Measurements from ENCODE around the gene CEND1. TPM values are rescaled to one million over a fixed set of nuclear protein-coding genes. Genes with fewer than 3 reads are reported as not detected.

The CEND1 gene
- polyA plus RNA-seq, 1 donor (not counting 4 experiments of a cell fraction or from before 2014, with no cell fraction given), result not detected

DNA sequence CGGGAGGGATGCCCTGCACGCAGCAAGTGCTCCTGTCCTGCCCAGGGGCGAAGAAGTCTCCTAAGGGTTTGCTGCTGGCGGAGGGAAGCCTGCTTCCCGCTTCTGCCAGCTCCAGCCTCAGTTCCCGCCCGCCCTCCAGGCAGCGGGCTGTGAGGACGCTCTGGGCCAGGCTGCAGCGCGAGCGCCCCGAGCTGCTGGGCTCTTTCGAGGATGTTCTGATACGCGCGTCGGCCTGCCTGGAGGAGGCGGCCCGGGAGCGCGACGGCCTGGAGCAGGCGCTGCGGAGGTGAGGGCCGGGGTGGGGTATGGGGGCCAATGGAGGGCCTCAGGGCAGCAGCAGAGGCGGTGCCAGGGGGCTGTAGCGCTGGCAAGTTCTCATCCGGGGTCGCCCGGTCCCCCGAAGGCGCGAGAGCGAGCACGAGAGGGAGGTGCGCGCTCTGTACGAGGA lies 40.0 kb upstream of the CEND1 start:
- no peak for DNase-seq (ENCODE audit: low read depth, low spot score)

DNA sequence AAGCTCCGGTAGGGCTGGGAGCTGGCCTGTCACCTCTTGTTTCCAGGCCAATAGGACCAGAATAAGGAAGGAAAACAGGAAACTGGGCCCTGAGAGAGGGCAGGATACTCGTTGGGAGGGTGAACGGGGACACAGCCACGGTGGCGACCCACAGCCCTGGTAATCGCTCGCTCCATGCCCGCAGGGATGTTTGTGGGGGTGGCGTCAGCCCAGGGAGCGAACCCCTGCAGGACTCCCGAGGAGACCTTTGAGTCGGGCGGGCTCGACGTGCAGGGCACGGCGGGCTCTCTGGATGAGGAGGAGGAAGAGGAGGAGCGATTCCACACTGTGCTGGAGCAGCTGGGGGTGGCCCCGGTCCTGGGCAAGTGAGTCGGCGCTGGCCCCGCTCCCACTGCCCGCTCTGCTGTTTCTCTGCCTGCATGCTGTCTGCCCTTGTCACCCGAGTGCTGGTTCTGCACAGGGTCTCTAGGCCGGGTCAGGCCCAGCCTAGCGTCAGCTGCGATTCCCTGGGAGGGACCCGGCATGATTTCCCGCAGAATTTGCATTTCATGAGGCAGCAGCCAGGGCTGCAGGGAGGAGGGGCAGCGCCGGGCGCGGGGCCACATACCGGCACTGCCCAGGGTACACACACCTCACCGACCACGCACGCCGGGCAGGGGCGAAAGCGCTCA lies 39.4 kb upstream of the CEND1 start:
- Histone ChIP-seq H3K9ac (ENCODE audit: control insufficient read depth, extremely low read depth, insufficient read depth, low read length) (no peak overlapping the region), H3K27ac (ENCODE audit: control insufficient read depth, insufficient read depth, low read length) (no peak overlapping the region), H3K4me2 (ENCODE audit: control insufficient read depth, extremely low read depth, insufficient read depth, low read depth, low read length) (peak overlapping the region; percentile 76), H3K4me3 (ENCODE audit: control insufficient read depth in 2 of 3, extremely low read depth in 1 of 3, insufficient read depth in 2 of 3, low read depth in 1 of 3, low read length in 3 of 3) (peak overlapping the region; percentile 1 to 53 (median 42)), H3K4me1 (ENCODE audit: control insufficient read depth, extremely low read depth, insufficient read depth, low read length) (peaks cover 36% of the 10 kb centered on the region), H3K9me1 (ENCODE audit: control insufficient read depth, extremely low read depth, insufficient read depth, low read length) (no peaks in the 10 kb centered on the region), H3K36me3 (ENCODE audit: control insufficient read depth in 2 of 2, extremely low read depth in 1 of 2, insufficient read depth in 2 of 2, low read length in 2 of 2) (peaks cover 0 to 4% of the 10 kb centered on the region in 2 experiments), H3K27me3 (ENCODE audit: control insufficient read depth, extremely low read depth, insufficient read depth, low read length) (peaks cover 50% of the 10 kb centered on the region), H4K20me1 (ENCODE audit: control insufficient read depth, extremely low read depth, insufficient read depth, low read length) (no peaks in the 10 kb centered on the region), H3K79me2 (ENCODE audit: control insufficient read depth, insufficient read depth, low read length) (peaks cover 11% of the 10 kb centered on the region), H3K9me3 (ENCODE audit: control insufficient read depth, low read depth, low read length) (no peaks in the 10 kb centered on the region), H2AFZ (ENCODE audit: control insufficient read depth, low read length) (peak overlapping the region; percentile 22)
- DNase-seq (ENCODE audit: low read depth, low spot score), result no peak
- dilution Hi-C loops (cut with MboI; ENCODE audit: extremely low pct_ligation_motif_present, low sequenced_read_pairs), result no loop called here
- TF ChIP-seq, protein P1, sequence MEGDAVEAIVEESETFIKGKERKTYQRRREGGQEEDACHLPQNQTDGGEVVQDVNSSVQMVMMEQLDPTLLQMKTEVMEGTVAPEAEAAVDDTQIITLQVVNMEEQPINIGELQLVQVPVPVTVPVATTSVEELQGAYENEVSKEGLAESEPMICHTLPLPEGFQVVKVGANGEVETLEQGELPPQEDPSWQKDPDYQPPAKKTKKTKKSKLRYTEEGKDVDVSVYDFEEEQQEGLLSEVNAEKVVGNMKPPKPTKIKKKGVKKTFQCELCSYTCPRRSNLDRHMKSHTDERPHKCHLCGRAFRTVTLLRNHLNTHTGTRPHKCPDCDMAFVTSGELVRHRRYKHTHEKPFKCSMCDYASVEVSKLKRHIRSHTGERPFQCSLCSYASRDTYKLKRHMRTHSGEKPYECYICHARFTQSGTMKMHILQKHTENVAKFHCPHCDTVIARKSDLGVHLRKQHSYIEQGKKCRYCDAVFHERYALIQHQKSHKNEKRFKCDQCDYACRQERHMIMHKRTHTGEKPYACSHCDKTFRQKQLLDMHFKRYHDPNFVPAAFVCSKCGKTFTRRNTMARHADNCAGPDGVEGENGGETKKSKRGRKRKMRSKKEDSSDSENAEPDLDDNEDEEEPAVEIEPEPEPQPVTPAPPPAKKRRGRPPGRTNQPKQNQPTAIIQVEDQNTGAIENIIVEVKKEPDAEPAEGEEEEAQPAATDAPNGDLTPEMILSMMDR (optimal IDR thresholded peaks at IDR 0.05 in 1 of 3, IDR thresholded peaks at IDR 0.05 in 1 of 3, conservative IDR thresholded peaks at IDR 0.05 in 1 of 3; ENCODE audit: extremely low read depth in 1 of 3, insufficient read depth in 2 of 3, low read length in 3 of 3), result no peak
- peak; percentile 63 for TF ChIP-seq EZH2 (IDR thresholded peaks at IDR 0.05; ENCODE audit: low read length)
- FAIRE-seq, result no peak

More for the DNA sequence above, 40.0 kb upstream of the CEND1 start:
- Histone ChIP-seq H3K36me3 (ENCODE audit: control insufficient read depth in 2 of 2, extremely low read depth in 1 of 2, insufficient read depth in 2 of 2, low read length in 2 of 2) (peaks cover 0 to 4% of the 10 kb centered on the region in 2 experiments), H3K9me1 (ENCODE audit: control insufficient read depth, extremely low read depth, insufficient read depth, low read length) (no peaks in the 10 kb centered on the region), H3K4me1 (ENCODE audit: control insufficient read depth, extremely low read depth, insufficient read depth, low read length) (peaks cover 42% of the 10 kb centered on the region), H3K27ac (ENCODE audit: control insufficient read depth, insufficient read depth, low read length) (no peak overlapping the region), H4K20me1 (ENCODE audit: control insufficient read depth, extremely low read depth, insufficient read depth, low read length) (no peaks in the 10 kb centered on the region), H3K4me2 (ENCODE audit: control insufficient read depth, extremely low read depth, insufficient read depth, low read depth, low read length) (peak overlapping the region; percentile 76), H2AFZ (ENCODE audit: control insufficient read depth, low read length) (peak overlapping the region; percentile 49), H3K9ac (ENCODE audit: control insufficient read depth, extremely low read depth, insufficient read depth, low read length) (no peak overlapping the region), H3K9me3 (ENCODE audit: control insufficient read depth, low read depth, low read length) (no peaks in the 10 kb centered on the region), H3K27me3 (ENCODE audit: control insufficient read depth, extremely low read depth, insufficient read depth, low read length) (peaks cover 50% of the 10 kb centered on the region), H3K79me2 (ENCODE audit: control insufficient read depth, insufficient read depth, low read length) (peaks cover 15% of the 10 kb centered on the region), H3K4me3 (ENCODE audit: control insufficient read depth in 2 of 3, extremely low read depth in 1 of 3, insufficient read depth in 2 of 3, low read depth in 1 of 3, low read length in 3 of 3) (peak overlapping the region; percentile 1 to 53 (median 42))
- dilution Hi-C loops (cut with MboI; ENCODE audit: extremely low pct_ligation_motif_present, low sequenced_read_pairs), result no loop called here
- no peak for TF ChIP-seq EZH2 (IDR thresholded peaks at IDR 0.05; ENCODE audit: low read length)
- TF ChIP-seq, protein P1 (optimal IDR thresholded peaks at IDR 0.05 in 1 of 3, IDR thresholded peaks at IDR 0.05 in 1 of 3, conservative IDR thresholded peaks at IDR 0.05 in 1 of 3; ENCODE audit: extremely low read depth in 1 of 3, insufficient read depth in 2 of 3, low read length in 3 of 3), result no peak
- FAIRE-seq, result no peak

Data from keratinocyte (primary cell).